Mesenchymal stem cell (in vitro differentiated cells and primary cell): ENCODE results near the gene HCN3.
A peak's percentile ranks its signal among the peaks of the same experiment; 100 is the strongest.

Experiments
- DNase-seq: peaks from one replicate; pipeline ENCODE4 v3.0.0-alpha.2; 2013
- H2AFZ ChIP-seq: one replicate; pipeline ENCODE4 v1.6.1; 2013; ENCODE audit warnings: low read depth, mild to moderate bottlenecking, control low read depth, inconsistent platforms, low read length, moderate library complexity
- H2AK5ac ChIP-seq: 2 replicates; pipeline ENCODE4 v1.6.1; 2013; ENCODE audit warnings: low read length, moderate library complexity, mild to moderate bottlenecking, inconsistent platforms; ENCODE audit not compliant: severe bottlenecking
- H2BK120ac ChIP-seq: one replicate; pipeline ENCODE4 v1.6.1; 2013; ENCODE audit warnings: low read depth, mild to moderate bottlenecking, inconsistent platforms, low read length, moderate library complexity
- H2BK12ac ChIP-seq, 2 experiments: one replicate each; pipeline ENCODE4 v1.6.1; 2013; ENCODE audit warnings: inconsistent platforms in 2 of 2, low read length in 2 of 2, mild to moderate bottlenecking in 2 of 2, moderate library complexity in 2 of 2, control low read depth in 1 of 2
- H2BK15ac ChIP-seq: one replicate; pipeline ENCODE4 v1.6.1; 2013; ENCODE audit warnings: mild to moderate bottlenecking, low read depth, inconsistent platforms; ENCODE audit not compliant: poor library complexity, severe bottlenecking
- H2BK5ac ChIP-seq: 2 replicates; pipeline ENCODE4 v1.6.1; 2013; ENCODE audit warnings: low read depth, mild to moderate bottlenecking, low read length, control low read depth, inconsistent platforms; ENCODE audit not compliant: poor library complexity, severe bottlenecking
- H3K14ac ChIP-seq, 2 experiments: one replicate each; pipeline ENCODE4 v1.6.1; 2013; ENCODE audit warnings: inconsistent platforms in 2 of 2, low read length in 2 of 2, control low read depth in 1 of 2, mild to moderate bottlenecking in 1 of 2, moderate library complexity in 1 of 2
- H3K18ac ChIP-seq, 2 experiments: one replicate each; pipeline ENCODE4 v1.6.1; 2013; ENCODE audit warnings: inconsistent platforms in 2 of 2, low read length in 2 of 2, control low read depth in 1 of 2, low read depth in 1 of 2, mild to moderate bottlenecking in 1 of 2
- H3K23ac ChIP-seq, 2 experiments: one replicate each; pipeline ENCODE4 v1.6.1; 2013; ENCODE audit warnings: inconsistent platforms in 2 of 2, low read length in 2 of 2, mild to moderate bottlenecking in 2 of 2, moderate library complexity in 2 of 2, control low read depth in 1 of 2
- H3K27ac ChIP-seq: 2 replicates; pipeline ENCODE4 v1.5.1; 2013; ENCODE audit warnings: mild to moderate bottlenecking, moderate library complexity, low read length, control low read depth, inconsistent platforms; ENCODE audit not compliant: poor library complexity, severe bottlenecking
- H3K27me3 ChIP-seq, 2 experiments: 2 replicates each; pipeline versions ENCODE4 v1.6.1 to v1.7.0; 2013; ENCODE audit warnings: low read length in 2 of 2, mild to moderate bottlenecking in 2 of 2, moderate library complexity in 2 of 2, control low read depth in 1 of 2, inconsistent platforms in 1 of 2; ENCODE audit not compliant: control insufficient read depth in 1 of 2, insufficient read depth in 1 of 2
- H3K36me3 ChIP-seq, 2 experiments: 2 replicates each; pipeline versions ENCODE4 v1.6.1 to v1.7.0; 2013; ENCODE audit warnings: low read length in 2 of 2, control low read depth in 1 of 2, inconsistent platforms in 1 of 2, low read depth in 1 of 2, mild to moderate bottlenecking in 1 of 2; ENCODE audit not compliant: insufficient read depth in 2 of 2, control insufficient read depth in 1 of 2
- H3K4ac ChIP-seq, 2 experiments: one replicate each; pipeline ENCODE4 v1.6.1; 2013; ENCODE audit warnings: inconsistent platforms in 2 of 2, low read length in 2 of 2, mild to moderate bottlenecking in 2 of 2, moderate library complexity in 2 of 2, control low read depth in 1 of 2, low read depth in 1 of 2
- H3K4me1 ChIP-seq: 2 replicates; pipeline ENCODE4 v1.6.1; 2013; ENCODE audit warnings: low read depth, low read length, control low read depth; ENCODE audit not compliant: control insufficient read depth, insufficient read depth
- H3K4me2 ChIP-seq: 2 replicates; pipeline ENCODE4 v1.6.1; 2013; ENCODE audit warnings: low read length, mild to moderate bottlenecking, inconsistent platforms; ENCODE audit not compliant: poor library complexity, severe bottlenecking
- H3K4me3 ChIP-seq, 2 experiments: 2 replicates each; pipeline versions ENCODE4 v1.5.1 to v1.7.0; 2013; ENCODE audit warnings: low read length in 2 of 2, mild to moderate bottlenecking in 2 of 2, control low read depth in 1 of 2, low read depth in 1 of 2; ENCODE audit not compliant: insufficient read depth in 1 of 2
- H3K79me1 ChIP-seq: replicated peaks from 2 replicates; pipeline ENCODE4 v1.6.1; 2013; ENCODE audit warnings: mild to moderate bottlenecking, control low read depth, low read length, inconsistent platforms; ENCODE audit not compliant: poor library complexity, severe bottlenecking
- H3K9ac ChIP-seq: 2 replicates; pipeline ENCODE4 v1.7.0; 2013; ENCODE audit warnings: mild to moderate bottlenecking, low read length, moderate library complexity
- H3K9me3 ChIP-seq: 2 replicates; pipeline ENCODE4 v1.7.0; 2013; ENCODE audit warnings: mild to moderate bottlenecking, low read length; ENCODE audit not compliant: control insufficient read depth
- H4K8ac ChIP-seq: one replicate; pipeline ENCODE4 v1.6.1; 2013; ENCODE audit warnings: inconsistent platforms, mild to moderate bottlenecking, low read length, moderate library complexity
- H4K91ac ChIP-seq: one replicate; pipeline ENCODE4 v1.6.1; 2013; ENCODE audit warnings: mild to moderate bottlenecking, low read length, inconsistent platforms
- WGBS: methylation state at CpG from one replicate; pipeline ENCODE4 v1.1.7; 2013; ENCODE audit warnings: mixed read lengths; 5-methylcytosine and 5-hydroxymethylcytosine counted together

HCN3 gene

GRCh38 chr1:155295183-155295941 lies 18.1 kb downstream of the HCN3 start:
- no peak overlapping the region for H2BK120ac ChIP-seq
- H2AK5ac ChIP-seq: no peak overlapping the region
- peak overlapping the region; percentile 8 for H4K8ac ChIP-seq
- no peak overlapping the region for H2BK5ac ChIP-seq
- peak overlapping the region in 1 of 2 experiments; percentile 26 for H3K14ac ChIP-seq
- H3K27me3 ChIP-seq: peaks cover 54 to 62% of the 10 kb centered on the region in 2 experiments
- 10% methylated on average over 44 of the region's 47 CpGs for WGBS
- peak overlapping the region in 1 of 2 experiments; percentile 74 for H3K23ac ChIP-seq
- no peak overlapping the region for H2BK12ac ChIP-seq
- no peaks in the 10 kb centered on the region for H3K36me3 ChIP-seq
- no peak for DNase-seq
- peak overlapping the region; percentile 41 for H3K4me2 ChIP-seq
- no peak overlapping the region for H4K91ac ChIP-seq
- no peaks in the 10 kb centered on the region for H3K9me3 ChIP-seq
- H3K79me1 ChIP-seq: no peaks in the 10 kb centered on the region
- H3K27ac ChIP-seq: no peak overlapping the region
- no peak overlapping the region for H3K9ac ChIP-seq
- no peak overlapping the region for H3K4ac ChIP-seq
- H3K4me3 ChIP-seq: peak overlapping the region in 1 of 2 experiments; percentile 11
- peak overlapping the region; percentile 18 for H2AFZ ChIP-seq
- peaks cover 10% of the 10 kb centered on the region for H3K4me1 ChIP-seq
- H2BK15ac ChIP-seq: no peak overlapping the region
- no peak overlapping the region for H3K18ac ChIP-seq

- Histone ChIP-seq H2AFZ (no peak overlapping the region), H3K4me2 (no peak overlapping the region), H4K91ac (no peak overlapping the region), H3K9ac (no peak overlapping the region), H3K4me3 (no peak overlapping the region), H3K4ac (no peak overlapping the region), H3K9me3 (no peaks in the 10 kb centered on the region), H3K27me3 (peaks cover 54 to 62% of the 10 kb centered on the region in 2 experiments), H3K27ac (no peak overlapping the region), H3K23ac (no peak overlapping the region), H2BK5ac (no peak overlapping the region), H3K79me1 (no peaks in the 10 kb centered on the region), H2AK5ac (no peak overlapping the region), H3K14ac (peak overlapping the region in 1 of 2 experiments; percentile 26), H3K4me1 (peaks cover 10% of the 10 kb centered on the region), H3K18ac (no peak overlapping the region), H2BK15ac (no peak overlapping the region), H4K8ac (no peak overlapping the region), H2BK12ac (no peak overlapping the region), H2BK120ac (no peak overlapping the region), H3K36me3 (no peaks in the 10 kb centered on the region)
- WGBS: 73% methylated on average over 7 of the region's 7 CpGs
- no peak for DNase-seq
Measured at GRCh38 chr1:155295942-155296267, 18.6 kb downstream of the HCN3 start.

- no peak overlapping the region for H3K27ac ChIP-seq
- peaks cover 51 to 57% of the 10 kb centered on the region in 2 experiments for H3K27me3 ChIP-seq
- no peak overlapping the region for H3K9ac ChIP-seq
- no peak for DNase-seq
- H3K18ac ChIP-seq: no peak overlapping the region
- no peak overlapping the region for H3K4me3 ChIP-seq
- no peaks in the 10 kb centered on the region for H3K9me3 ChIP-seq
- H2AFZ ChIP-seq: no peak overlapping the region
- no peak overlapping the region for H3K23ac ChIP-seq
- H2BK15ac ChIP-seq: no peak overlapping the region
- H2AK5ac ChIP-seq: no peak overlapping the region
- H2BK5ac ChIP-seq: no peak overlapping the region
- H3K4ac ChIP-seq: no peak overlapping the region
- H3K4me1 ChIP-seq: peaks cover 10% of the 10 kb centered on the region
- no peak overlapping the region for H4K91ac ChIP-seq
- H3K79me1 ChIP-seq: no peaks in the 10 kb centered on the region
- H2BK120ac ChIP-seq: no peak overlapping the region
- no peak overlapping the region for H3K14ac ChIP-seq
- no peak overlapping the region for H2BK12ac ChIP-seq
- H4K8ac ChIP-seq: no peak overlapping the region
- no peak overlapping the region for H3K4me2 ChIP-seq
- WGBS: 88% methylated on average over 3 of the region's 3 CpGs
- no peaks in the 10 kb centered on the region for H3K36me3 ChIP-seq
Measured at GRCh38 chr1:155296661-155297060, 19.4 kb downstream of the HCN3 start.

- 78% methylated on average over 7 of the region's 7 CpGs for WGBS
- no peak overlapping the region for H3K4me3 ChIP-seq
- no peak overlapping the region for H2BK5ac ChIP-seq
- no peak overlapping the region for H2AK5ac ChIP-seq
- H3K9me3 ChIP-seq: no peaks in the 10 kb centered on the region
- no peak overlapping the region for H4K91ac ChIP-seq
- H2BK12ac ChIP-seq: no peak overlapping the region
- DNase-seq: no peak
- no peak overlapping the region for H3K4ac ChIP-seq
- no peak overlapping the region for H4K8ac ChIP-seq
- H3K9ac ChIP-seq: no peak overlapping the region
- peaks cover 50 to 52% of the 10 kb centered on the region in 2 experiments for H3K27me3 ChIP-seq
- H3K23ac ChIP-seq: no peak overlapping the region
- no peak overlapping the region for H3K4me2 ChIP-seq
- no peak overlapping the region for H2BK120ac ChIP-seq
- no peak overlapping the region for H2BK15ac ChIP-seq
- H3K4me1 ChIP-seq: peaks cover 10% of the 10 kb centered on the region
- H3K79me1 ChIP-seq: no peaks in the 10 kb centered on the region
- no peak overlapping the region for H2AFZ ChIP-seq
- no peak overlapping the region for H3K27ac ChIP-seq
- H3K36me3 ChIP-seq: no peaks in the 10 kb centered on the region
- H3K18ac ChIP-seq: no peak overlapping the region
- H3K14ac ChIP-seq: peak overlapping the region in 1 of 2 experiments; percentile 47
Measured at GRCh38 chr1:155297384-155297783, 20.1 kb downstream of the HCN3 start.
